GM21367 (cell line): ENCODE results near the gene PZP.
"Not testable (repeated sequence)": the region's sequence is repeated elsewhere in the genome, so short reads cannot be mapped to it uniquely, and the experiment has no call there.

Experiments used
- ATAC-seq: cut with Tn5 transposase; IDR thresholded peaks from one replicate; pipeline ENCODE4 v1.9.1; 2021; ENCODE audit not compliant: unreplicated experiment

The PZP gene

DNA sequence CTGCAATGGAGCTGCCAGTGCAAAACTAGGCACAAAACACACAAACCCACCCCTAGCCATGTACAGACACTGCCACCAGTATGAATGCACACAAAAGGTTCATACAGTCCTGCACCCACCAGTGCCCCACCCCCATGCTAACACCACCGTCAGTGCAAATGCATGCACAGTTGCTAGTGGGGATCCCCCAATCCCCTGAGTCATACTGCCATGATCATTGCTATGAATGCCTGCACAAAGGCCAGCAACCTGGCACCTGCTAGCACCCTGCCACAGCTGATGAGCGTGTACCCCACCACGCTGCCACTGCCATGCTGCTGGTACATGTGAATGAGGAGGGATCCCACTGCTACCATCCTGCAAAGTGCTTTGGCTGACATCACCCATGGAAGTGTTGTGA is 23.9 kb downstream of the PZP start:
- no peak for ATAC-seq

DNA sequence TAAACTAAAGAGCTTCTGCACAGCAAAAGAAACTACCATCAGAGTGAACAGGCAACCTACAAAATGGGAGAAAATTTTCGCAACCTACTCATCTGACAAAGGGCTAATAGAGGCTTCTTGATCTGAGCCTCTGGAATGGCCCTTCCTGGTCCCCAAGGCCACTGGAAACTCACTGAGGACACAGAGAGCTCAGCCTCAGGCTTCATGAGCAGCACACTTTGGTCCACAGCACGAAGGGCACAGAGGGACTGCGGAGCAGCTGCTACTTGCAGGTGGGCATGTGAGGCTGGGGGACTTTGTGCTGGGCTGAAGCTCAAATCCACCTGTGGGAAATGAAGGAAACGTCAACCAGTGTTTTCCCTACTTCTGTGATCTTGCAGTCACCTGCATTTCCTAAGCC is 27.4 kb downstream of the PZP start:
- no peak for ATAC-seq

DNA sequence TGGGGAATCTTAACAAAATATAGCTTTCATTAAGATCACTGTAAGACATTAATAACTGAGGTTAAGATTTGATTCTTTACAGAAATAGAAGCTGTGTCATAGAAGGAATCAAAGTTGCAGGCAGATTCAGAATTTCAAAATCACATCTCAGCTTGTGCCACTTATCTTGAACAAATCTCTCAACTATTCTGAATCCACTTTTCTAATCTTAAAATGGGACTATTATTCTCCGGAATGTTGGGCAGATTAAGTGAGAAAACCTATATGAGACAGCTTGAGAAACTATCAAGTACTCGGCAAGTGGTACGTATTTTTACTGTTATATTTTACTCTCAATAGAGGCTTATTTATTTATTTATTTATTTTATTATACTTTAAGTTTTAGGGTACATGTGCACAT is 28.4 kb downstream of the PZP start:
- no peak for ATAC-seq

DNA sequence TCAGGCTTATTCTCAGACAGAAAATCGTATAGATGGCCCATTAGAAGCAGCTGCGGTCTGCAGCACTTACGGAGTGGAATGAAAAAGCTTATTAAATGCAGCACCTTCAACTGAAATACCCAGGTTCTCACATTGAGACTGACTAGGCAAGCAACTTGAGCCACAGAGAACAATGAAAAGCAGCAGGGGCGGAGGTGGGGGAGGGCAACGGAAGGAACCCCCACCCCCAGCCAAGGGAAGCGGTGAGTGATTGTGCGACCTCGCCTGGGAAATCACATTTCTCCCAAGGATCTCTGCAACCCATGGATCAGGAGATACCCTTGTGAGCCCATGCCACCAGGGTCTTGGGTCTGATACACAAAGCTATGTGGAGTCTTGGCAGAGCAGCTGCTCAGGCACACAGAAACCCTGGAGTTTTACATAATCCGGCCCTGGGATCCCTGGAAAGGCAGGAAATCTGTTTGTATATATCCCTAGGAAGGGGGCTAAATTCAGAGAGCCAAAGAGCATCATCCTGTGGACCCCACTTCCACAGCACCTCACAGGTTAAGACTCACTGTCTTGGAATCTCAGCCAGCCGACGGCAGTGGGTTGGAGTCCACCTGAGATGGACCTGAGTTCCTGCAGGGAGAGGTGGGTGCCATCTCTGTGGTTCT is 38.1 kb downstream of the PZP start:
- ATAC-seq = no peak

- ATAC-seq = not testable (repeated sequence)
Measured at GRCh38 chr12:9167345-9167744, 40.9 kb downstream of the PZP start.

DNA sequence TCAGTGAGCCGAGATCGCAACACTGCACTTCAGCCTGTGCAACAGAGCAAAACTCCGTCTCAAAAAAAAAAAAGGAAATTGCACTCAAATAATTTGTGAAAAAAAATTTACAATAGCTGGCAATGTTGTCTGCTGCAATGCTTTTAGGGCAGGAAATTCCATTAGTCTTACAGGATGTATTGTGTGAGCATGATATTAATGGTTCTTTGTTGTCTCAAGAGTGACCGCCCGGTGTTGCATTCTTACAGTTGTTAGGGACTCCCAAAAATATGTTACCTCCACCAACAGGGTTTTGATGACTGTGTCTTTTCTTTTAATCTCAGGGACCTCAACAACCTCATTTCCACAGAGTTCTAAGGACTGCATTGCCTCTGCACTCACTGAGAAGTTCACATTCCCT is 44.8 kb downstream of the PZP start:
- ATAC-seq = no peak

DNA sequence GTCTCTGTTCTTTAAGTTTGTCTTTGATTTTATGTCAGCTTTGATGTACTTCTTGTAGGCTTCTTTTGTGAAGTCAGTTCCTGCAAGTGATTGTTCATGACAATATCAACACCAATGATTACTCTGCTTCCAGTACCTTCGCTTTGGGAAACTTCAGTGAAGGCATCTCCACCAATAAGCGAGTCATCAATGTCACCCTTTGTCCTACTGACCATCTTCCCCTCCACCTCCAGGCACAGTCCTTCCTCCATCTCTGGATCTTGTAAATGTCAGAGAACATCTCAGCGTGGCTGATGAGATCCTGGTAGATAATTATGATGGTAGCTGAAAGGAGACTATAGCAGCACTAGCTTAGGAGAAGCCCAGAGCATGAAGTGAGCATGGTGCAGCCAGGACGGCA is 52.1 kb downstream of the PZP start:
- no peak for ATAC-seq

GRCh38 chr12:9149372-9149771 is 58.8 kb downstream of the PZP start:
- no peak for ATAC-seq

DNA sequence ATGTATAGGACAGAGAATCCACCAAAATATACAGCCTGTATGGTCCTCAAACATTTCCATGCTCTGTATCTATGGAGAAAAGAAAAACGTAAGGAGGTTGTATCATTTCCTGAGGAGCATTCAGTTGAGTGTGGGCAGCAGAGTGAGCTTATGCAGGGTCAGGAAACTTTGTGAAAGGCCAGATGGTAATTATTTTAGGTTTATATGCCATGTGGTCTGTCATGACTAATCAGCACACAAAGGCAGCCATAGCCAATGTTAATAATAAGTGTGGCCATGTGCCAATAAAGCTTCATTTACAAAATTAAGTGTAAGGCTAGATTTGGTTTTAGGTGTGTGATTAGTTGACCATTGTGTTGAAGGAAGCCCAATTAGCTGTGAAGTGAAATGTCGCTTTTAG is 59.3 kb downstream of the PZP start:
- ATAC-seq = no peak

- no peak for ATAC-seq
Measured at GRCh38 chr12:9147461-9147860, 60.7 kb downstream of the PZP start.

DNA sequence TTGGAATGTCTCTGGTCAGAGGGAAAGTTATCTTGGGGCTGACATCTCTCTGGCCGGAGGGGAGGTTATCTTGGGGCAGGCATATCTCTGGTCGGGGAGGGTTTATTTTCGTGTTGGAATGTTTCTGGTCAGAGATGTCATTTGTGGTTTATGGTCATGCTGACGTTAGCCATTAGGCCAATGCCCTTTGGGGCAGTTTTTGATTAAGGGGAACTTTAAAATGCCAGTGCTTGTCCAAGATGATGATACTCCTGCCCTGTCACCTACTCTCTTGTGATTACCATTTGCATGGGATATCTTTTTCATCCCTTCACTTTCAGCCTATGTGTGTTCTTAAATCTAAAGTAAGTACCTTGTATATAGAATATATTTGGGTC is 63.5 kb downstream of the PZP start:
- no peak for ATAC-seq

GRCh38 chr12:9143929-9144729 is 64.1 kb downstream of the PZP start:
- no peak for ATAC-seq

- ATAC-seq = no peak
Measured at GRCh38 chr12:9143137-9143536, 65.1 kb downstream of the PZP start.

DNA sequence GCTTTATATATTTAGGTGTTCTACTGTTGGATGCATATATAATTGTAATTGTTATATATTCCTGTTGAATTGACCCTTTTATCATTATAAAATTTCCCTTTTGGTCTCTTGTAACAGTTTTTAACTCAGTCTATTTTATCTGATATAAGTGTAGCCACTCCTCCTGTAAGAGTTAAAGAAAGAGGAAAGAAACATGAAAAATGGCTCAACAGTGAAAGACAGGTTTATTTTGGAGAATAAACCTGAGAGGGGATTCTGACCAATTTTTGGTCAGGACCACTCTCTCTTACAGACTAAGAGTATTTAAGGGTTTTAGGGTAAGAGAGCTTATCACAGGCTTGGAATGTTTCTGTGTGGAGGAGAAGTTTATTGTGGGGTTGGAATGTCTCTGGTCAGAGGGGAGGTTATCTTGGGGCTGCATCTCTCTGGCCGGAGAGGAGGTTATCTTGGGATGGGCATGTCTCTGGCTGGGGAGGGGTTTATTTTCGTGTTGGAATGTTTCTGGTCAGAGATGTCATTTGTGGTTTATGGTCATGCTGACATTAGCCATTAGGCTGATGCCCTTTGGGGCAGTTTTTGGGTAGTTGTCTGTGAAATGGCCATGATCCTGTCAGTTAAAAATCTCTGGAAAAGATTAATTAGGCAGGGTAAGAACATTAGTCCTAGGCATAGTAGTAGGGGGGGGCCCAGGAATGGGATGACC is 68.5 kb downstream of the PZP start:
- ATAC-seq = not testable (repeated sequence)

GRCh38 chr12:9135903-9136310 is 72.3 kb downstream of the PZP start:
- ATAC-seq = no peak

GRCh38 chr12:9134981-9135628 is 73.1 kb downstream of the PZP start:
- ATAC-seq = no peak

DNA sequence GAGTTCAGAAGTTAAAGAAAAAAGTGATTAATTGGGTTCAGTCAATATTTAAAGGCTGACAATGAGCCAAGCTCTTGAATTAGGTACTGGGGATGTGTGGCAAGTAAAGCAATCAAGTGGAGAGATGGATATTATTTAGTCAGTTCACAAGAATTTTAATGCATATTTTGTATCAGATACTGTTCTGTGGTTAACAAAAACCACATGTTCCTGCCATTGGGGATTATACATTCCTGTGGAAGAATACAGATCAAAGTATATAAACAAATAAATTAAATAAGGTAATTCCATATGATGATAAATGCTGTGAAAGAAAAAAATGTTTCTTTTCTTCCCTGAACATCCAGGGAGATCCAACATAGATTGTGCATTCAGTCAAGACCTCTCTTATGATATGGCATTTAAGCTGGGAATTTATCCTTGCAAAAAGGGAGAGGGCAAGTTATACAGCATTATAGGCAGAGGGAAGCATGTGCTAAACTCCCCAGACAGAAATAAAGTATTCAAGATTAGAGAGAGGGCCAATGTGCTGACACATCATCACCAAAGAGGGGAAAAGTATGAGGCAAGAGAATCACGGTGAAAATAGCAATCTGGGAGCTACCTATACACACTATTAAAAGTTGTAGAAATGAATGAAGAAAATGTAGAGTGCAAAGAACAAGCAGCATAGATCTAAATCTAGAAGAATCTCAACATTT is 74.8 kb downstream of the PZP start:
- no peak for ATAC-seq

- ATAC-seq = no peak
Measured at GRCh38 chr12:9132008-9132535, 76.1 kb downstream of the PZP start.

GRCh38 chr12:9130244-9130643 is 78.0 kb downstream of the PZP start:
- no peak for ATAC-seq

DNA sequence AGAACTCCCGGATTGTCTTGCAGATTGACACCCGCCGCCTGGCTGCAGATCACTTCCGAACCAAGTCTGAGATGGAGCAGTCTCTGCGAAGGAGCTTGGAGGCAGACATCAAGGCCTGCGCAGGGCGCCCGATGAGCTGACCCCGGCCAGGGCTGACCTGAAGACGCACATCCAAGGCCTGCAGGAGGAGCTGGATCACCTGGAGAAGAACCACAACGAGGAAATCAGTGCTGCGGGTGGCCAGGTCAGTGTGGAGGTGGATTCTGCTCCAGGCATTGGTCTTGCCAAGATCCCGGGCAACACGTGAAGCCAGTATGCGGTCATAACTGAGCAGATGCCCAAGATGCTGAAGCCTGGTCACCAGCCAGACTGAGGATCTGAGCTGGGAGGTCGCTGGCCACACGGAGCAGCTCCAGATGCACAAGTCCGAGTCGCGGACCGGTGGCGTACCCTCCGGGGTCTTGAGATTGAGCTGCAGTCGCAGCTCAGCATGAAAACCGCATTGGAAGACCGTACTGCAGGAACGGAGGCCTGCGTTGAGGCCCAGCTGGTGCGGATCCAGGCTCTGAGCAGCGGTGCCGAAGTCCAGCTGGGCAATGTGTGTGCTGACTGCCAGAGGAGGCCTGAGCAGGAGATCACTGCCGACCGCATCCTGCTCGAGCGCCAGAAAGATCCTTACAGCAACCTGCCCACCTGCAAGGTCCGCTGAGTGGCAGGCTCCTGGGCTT is 80.1 kb downstream of the PZP start:
- ATAC-seq = no peak
